COLO668 (cell line): ENCODE data around the gene SLC6A6.

Experiments
- DNase-seq: peaks from one replicate; lab custom pipeline; 2025; ENCODE audit not compliant: unreplicated experiment; lab: John Stamatoyannopoulos, UW

Gene SLC6A6

DNA sequence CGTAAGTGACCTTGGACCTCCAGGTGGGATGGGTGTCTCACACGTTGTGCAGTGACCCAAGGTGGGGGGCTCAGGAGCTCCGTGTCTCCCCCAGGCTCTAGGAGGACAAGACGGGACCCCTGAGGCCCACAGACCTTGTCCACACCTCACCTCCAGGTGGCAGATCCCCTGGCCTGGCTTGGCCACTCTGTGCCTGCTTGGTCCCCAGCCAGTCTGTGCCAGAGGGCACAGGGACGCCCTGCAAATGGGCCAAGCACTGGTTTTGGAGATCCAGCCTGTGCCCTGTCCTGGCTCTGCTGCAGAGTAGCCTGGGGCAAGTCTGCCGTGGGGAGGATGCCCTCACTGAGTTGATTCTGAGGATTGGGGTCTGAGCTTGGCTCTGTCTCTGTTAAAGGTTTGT lies 14.0 kb downstream of the SLC6A6 start:
- no peak for DNase-seq

DNA sequence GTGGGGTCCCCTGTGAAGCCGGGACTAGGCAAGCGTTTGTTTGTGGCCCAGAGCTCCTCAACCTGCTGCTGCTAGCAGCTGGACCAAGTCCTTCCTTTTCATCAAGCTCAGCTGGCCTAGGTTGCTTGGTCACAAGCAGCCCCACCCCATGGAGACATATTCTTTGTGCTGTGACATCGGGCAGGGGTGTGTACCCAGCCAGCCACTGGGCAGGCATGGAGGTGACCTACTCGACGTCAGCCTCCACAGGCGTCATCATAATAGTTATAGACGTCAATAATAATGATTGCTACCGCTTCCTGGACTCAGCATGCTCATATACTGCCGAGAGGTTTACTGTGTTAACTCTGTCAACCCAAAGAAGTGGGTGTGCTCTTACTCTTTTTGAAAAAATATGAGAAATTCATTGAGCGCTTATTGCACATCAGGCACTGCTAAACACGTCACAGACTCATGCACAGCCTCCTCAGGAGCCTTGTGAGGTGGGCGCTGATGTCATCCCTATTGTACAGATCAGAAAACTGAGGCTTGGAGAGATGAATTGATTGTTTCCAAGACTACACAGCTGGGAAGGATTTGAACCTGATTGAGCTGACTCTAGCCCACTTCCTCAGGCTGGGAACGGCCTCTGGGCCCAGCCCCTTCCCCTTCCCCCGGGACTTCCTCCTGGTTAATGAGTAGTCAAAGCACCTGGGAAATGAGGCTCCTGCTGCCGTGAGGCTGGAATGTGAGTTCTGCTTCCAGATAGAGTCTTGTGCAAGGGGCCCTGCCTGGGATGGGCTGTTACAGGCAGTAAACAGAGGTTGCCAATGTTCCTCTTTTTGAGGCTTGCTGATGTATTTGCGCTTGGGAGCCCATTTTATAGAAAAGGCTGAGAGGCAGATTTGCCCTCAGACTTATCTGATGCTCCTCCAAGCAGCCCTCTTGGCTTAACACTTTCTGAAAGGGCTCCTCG lies 16.2 kb downstream of the SLC6A6 start:
- peak; percentile 35 for DNase-seq

DNA sequence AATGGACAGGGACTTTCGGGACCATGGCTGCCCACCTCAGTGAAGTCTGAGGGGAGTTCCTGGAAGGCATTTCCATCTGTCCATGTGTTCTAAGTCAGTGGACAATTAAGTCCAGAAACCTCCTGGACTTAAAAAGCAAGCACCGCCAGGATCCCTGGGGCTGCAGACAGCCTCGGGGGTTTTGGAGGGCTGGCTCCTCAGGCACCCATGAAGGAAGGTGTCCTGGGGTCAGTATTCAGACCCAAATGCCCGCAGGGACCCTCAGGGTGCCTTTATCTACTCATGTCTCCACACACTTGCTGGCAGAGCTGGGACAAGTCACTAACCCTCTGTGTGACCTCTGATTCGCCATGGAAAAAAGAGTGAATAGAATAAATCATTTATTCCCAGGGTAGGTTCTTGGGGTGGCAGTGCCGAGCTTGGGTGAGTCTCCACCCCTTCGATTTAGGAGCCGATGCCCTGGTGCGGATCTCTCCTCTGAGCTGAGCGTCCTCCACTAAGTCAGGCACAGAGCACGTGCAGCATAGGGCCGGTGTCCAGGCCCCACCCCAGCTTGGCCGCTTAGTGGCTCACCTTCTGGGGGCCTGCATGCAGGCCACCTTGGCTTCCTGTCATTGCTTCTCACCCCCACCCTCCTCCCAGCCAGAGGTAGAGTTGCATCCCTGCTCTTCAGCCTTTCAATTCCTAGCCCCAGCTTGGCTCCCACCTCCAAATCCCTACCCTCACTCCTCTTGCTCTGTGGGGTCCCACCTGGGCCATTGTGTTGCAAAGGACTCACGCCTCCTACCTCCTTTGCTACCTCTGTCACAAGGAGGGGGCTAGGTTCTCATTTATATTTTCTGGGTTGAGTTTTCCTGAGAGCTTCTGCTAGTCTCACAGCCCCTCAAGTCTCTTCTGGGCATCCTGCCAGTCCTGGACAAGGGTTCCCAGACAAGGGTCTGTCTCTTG lies 19.9 kb downstream of the SLC6A6 start:
- DNase-seq, result no peak

DNA sequence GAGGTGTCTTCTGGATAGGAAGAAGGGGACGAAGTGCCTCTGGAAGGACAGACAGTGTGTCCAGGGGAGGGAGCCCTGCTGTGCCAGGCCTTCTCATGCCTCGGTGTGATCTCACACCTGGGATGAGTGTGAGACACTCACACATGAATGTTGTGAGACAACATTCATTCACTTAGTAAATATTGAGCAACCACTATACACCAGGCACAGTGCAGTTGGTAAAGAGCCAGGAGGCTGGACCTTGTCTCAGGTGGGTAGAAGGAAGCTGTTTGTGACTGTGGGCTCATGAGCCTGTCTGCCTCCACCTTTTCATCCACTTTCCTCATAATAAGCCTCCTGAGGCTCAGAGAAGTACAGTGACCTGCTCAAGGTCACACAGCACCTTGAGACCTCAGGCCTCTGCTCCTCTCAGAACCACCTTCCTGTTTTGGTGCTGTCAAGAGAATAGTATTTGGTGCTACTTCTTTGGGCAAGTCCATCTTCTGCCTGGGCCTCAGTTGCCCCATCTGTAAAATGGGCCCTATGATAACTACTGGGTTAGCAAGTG lies 20.9 kb downstream of the SLC6A6 start:
- DNase-seq, result peak; percentile 14

DNA sequence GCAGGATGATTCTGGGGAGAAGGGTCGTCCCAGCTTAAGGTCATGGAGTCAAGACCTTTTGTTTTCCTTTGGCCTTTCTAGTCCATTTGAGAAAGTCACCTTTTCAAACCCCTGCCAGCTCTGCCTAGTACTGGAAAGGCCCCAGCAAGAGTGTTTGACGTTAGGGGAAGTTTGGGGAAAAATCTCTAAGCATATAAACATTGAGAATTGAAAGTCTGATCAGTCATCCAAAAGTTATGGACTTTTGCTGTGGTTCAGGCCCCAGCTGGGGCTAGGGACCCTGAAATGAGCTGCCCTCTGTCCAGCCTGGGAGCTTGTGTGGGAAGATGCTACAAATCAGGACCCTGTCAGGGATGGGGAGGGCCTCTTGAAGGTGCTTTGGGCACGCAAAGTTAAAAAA lies 21.6 kb downstream of the SLC6A6 start:
- DNase-seq, result no peak

DNA sequence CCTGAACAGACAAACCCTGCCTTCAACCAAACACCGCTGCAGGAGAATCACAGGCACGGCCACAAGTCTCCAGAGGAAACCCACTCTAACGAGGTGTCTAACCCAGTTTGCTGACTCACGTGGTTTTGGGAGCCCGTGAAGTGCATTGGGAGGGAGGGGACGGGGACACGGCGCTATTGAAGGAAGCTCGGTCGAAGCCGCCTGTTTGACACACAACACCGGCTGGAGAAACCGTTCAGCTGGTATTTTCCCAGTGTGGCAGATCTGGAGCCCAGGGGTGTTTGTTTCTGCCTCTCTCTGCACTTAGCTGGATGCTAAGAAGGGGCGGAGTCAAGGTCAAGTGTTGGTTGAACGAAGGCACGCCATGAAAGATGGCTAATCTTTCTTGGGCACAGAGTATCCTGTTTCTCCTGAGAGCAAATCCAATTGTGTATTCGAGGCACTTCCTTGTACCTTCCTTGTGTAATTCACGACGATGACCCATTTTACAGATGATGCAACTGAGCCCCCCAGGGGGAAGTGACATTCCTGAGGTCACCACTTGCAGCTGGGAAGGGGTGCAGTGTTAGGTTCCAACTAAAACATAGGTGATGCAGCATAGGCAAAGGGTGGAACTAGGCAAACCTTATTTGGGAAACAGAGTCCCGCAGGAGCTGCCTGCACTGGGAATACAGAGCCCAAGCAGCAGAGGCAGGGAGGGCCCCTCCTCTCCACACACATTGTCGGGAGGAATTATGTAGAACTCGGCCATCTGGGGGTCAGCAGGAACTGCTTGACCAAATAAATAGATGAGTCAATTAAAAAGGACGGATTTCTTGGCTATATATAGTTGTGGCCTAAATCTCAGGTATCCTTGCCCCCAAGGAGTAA lies 22.5 kb downstream of the SLC6A6 start:
- no peak for DNase-seq

DNA sequence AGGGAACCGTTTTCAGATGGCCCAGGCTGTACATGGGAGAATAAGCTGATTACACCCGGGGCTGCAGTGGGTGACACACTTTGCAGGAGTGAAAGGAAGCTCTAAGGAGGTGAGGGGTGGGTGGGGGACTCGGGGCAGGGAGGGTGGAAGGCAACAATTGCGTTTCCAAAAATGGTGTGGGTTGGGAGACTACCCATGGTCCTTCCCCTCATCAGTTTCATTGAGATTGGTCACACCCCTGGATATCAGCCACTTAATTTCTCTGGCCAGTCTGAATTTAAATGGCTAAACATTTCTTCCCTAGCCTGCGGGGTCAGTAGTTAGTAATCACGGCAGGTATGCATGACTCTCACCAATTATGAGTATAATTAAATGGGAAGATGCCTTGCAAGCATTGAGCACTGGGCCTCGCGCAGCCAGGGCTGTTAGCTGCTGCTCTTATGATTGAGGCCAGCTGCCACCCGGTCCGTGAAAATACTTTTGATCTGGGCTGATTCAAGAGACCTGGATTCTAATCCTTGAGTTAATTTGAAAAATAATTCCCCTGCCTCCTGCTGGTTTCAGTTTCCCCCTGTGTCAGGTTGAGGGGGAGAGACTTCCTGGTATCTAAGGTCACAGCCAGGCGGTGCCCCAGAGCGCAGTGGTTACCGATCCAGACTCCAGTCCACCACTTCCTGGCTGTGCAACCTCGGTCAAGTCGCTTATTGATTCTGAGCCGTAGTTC lies 23.3 kb downstream of the SLC6A6 start:
- no peak for DNase-seq

DNA sequence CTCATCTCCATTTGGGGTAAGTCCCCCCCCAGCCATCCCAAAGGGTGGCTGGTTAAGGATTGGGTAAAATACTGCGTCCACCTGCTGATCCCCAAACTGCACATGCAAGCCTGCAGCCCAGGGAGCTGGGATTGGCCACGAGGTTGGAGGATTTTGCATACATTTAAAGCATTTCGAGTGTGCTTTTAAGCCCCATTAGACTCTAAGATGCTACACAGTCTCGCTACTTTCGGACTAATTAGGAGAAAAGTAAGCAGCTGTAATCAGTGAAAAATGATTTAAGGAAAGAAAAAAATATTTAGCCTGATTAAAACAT lies 23.9 kb downstream of the SLC6A6 start:
- DNase-seq, result no peak

DNA sequence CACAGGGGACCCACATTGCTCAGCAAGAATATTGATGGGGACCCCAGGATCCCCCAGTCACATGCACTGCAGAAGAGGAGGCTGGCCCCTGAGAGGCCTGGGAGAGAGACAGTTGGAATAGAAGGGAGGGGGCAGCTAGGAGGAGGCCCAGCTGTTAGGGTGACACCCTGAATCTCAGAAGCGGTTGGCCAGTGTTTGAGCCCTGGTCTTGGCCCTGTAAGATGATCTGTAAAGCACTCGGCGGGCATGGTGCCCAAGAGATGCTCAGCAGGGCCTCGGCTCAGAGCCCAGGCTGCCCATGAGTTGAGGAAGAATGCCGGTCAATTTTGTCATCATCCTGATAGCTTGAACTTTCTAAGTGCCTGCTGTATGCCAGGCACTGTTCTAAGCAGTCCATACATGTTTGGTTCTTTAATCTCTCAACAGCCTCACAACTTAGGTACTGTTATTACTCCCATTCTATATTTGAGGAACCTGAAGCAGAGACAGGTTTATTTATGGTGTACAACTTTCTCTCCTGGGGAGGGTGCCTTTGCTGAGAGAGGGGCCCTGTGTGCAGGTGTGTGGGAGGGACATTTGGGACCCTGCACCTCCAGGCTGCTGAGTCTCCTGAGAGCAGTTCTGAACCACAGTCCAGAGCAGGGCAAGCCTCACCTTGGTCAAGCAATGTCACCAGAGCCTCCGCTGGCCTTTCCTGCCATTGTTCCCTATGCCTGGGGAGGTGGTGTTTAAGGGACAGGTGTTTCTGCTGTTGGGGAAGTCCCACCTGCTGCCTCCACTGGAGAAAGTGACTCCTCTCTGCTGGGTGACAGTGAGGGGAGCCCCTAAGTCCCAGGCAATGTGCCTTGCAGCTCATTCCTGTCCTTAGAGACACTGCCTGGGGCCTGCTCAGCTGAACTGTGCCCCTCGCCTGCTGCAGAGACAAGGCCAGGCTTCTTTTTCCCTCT lies 26.0 kb downstream of the SLC6A6 start:
- peak; percentile 17 for DNase-seq

DNA sequence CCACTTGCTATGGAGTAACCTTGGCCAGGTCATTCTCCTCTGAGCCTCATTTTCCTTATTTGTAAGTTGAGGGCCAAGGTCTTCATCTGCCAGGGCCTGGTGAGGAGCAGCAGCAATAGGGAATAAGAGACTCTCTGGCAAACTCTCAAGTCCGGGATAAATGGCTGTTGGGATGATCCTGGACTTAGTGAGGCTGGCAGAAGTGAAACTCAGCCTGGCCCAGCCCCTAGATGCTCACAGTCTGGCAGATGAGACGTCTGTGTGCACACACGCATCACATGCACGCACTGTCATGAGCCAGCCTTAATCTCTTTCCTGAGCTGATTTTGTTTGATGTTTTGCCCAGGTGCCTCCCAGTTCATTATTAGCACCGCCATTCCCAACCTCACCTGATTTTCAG lies 26.8 kb downstream of the SLC6A6 start:
- peak; percentile 7 for DNase-seq

DNA sequence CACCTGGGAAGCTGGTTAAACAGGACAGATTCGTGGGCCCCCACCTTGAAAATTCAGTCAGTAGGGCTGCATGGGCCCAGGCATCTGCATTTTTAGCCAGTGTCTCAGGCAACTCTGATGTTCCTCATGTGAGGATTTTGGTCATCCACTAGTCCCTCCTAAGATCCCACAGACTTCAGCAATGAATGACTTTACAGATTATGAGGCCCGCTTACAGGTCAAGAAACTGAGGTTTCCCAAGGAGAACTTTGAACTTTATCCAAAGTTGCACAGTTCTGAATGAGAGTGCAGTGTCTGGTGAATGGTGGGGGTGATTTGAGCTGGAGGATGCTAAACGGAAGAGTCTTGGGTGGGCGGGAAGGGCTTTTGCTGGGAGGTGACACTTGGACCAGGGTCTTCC lies 27.2 kb downstream of the SLC6A6 start:
- no peak for DNase-seq

DNA sequence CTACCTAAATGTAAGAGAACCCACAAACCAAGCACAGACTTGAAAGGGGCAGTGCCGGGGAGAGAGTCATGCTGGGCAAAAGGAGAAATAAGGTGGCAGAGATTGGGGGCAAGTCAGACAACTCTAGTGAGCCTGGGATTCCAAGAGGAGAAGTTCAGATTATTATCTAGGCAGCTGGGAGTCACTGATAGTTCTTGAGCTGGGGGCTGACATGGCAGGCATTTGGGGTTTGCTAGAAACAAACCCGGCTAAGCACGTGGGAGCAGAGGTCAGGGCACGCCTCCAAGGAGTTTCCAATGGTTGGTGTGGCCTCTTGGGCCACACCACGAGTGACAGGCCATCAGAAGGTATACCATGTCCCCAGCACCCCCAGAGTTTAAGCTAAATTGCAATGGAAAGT lies 27.6 kb downstream of the SLC6A6 start:
- DNase-seq, result no peak

DNA sequence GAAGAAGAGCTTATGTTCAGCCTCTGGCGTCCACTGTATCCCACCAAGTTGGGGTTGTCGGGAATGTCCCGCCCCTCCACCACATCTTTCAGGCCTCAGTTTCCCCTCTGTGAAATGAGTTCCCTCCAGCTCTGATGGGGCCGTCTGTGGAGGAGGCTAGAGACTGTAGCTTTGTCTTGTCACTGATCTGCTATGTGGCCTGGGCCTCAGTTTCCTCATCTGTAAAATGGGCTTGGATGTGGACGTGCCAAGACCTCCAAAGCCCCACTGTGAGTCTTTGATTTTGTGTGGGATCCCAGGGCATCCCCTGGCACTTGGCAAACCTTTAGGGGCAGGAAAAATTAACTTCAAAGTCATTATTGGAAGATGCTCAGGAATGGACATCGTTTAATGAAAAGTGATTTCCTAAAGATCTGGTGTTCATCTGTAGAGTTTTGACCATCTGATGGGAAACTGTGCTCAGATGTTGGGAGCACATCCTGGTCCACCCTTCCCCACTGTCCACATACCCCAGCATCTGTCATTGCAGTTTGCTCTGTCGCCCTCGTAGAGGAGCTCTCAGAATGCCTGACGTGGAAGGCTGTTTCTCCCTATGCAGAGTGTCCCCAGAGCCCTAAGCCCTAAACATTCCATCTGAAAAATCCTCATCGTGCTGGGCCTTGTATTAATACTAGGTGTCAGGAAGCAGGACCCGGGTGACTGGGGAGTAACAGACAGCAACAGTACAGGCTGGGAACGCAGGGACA lies 28.5 kb downstream of the SLC6A6 start:
- no peak for DNase-seq

DNA sequence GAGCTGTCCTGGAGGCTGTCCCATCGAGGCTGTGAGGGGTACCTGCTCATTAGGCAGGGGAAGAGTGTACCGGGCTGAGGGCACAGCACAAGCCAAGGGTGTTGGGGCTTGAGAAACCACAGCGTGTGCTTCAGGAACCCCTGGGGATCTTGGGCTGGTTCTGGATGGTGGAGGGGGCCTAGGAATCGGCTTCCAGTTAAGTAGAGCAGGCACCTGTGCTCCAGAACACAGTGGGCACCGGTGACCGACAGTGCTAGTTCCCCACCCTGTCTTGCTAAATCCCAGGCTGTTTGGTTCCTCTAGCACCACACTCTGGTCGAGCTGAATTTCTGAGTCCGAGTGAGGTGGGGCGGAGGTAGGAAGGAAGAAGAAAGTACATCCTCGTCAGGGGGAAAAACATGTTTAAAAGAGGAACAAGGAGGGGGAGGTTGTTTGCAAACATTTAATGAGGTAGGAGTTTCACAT lies 29.1 kb downstream of the SLC6A6 start:
- DNase-seq, result no peak

DNA sequence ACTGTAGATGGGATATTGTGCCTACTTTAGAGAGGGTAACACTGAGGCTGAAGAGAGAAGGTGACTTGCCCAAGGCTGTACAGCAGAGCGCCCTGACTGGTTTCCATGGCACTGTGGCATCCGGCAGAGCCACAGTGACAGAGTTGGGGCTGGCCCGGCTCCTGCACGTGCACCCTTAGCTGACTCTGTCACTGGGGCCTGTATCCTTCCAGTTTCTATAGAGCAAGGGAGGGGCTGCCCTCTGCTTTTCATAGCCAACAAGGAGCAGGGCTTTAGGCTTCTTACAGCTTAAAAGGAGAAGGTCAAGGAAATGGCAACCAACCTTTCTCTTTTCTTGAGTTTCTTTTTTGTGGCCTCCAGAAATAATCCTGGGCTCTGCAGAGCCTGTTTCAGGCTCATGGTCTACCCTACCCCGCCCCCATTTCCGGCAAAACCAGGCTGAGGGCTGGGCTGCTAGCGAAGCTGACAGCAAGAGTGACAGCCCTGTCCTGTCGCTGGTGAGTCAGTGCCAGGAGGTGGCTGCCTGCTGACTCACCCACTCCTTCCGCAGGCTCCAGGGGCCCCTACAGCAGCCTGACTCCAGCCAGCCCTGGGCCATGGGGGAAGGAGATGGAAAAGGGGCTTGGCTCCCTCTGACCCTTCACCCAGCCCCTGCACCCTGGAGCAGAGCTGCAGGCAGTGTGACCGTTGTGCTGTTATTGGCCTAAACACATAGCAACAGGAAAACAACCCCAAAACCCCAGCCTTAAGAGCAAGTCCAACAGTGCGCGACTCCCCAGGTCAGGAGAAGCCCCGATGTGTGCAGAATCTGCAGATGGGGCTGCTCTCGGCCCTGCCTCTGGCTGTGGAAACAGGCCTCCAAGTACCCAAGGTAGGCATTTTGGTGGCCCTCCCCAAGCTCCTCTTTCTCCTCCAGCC lies 29.8 kb downstream of the SLC6A6 start:
- DNase-seq, result peak; percentile 87

DNA sequence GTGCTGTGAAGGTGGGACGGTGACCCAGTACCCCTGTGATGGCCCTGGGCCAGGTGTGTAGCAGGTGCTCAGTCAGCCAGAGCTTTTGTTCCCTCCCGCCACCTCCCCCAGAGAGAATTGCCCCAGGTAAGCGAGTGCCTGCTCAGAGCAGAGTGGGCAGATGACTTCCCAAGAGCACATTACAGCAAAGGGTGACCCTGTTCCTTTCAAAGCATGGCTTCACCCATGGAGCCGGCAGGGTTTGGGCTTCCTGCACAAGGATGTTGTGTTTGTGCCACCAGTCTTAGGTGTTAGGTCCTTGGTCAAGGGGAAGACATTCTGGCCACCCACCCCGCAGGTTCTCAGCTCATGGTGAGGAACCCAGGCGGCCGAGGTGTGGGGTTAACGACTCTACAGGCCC lies 30.7 kb downstream of the SLC6A6 start:
- DNase-seq, result peak; percentile 64

DNA sequence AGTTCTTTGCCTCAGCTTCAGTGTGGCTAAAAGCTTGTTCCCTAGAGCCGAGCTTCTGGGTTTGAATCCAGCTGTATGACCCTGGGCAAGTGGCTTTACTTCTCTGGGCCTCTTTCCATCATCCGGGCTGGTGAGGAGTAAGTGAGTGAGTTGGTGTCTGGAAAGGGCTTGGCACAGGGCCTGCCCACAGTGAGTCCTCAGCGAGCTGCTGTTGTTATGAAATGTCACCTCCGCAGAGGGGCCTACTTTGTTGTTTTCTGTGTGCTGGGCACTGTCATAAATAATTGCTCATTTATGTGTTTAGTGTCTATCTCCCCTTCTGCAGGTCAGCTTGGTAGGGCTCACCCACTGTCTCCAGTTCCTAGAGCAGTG lies 31.7 kb downstream of the SLC6A6 start:
- no peak for DNase-seq
